Measurements from ENCODE around the gene PLEKHM3.

Gene PLEKHM3

GRCh38 chr2:207897541-207898353 is 127.6 kb downstream of the PLEKHM3 start:
- H3K4me3 ChIP-seq (ENCODE audit: low read length, poor library complexity, severe bottlenecking): no peak overlapping the region
- H4K20me1 ChIP-seq (ENCODE audit: insufficient read depth, low read length, poor library complexity, severe bottlenecking): no peaks in the 10 kb centered on the region
- no peaks in the 10 kb centered on the region for H3K27me3 ChIP-seq (ENCODE audit: insufficient read depth, low read length, poor library complexity, severe bottlenecking)
- H3K79me2 ChIP-seq (ENCODE audit: insufficient read depth, low read length): no peaks in the 10 kb centered on the region
- no peaks in the 10 kb centered on the region; the same call in 1 of the 2 replicates for H3K36me3 ChIP-seq (ENCODE audit: insufficient read depth, low read length)
- no peak for TF ChIP-seq CTCF (conservative IDR thresholded peaks at IDR 0.05; ENCODE audit: low read length)
- no peak for TF ChIP-seq EZH2phosphoT487 (IDR thresholded peaks at IDR 0.05; ENCODE audit: borderline replicate concordance)
- no peak overlapping the region for H3K9ac ChIP-seq (ENCODE audit: low read depth, low read length, poor library complexity, severe bottlenecking)
- no peaks in the 10 kb centered on the region for H3K9me3 ChIP-seq (ENCODE audit: insufficient read depth, low read depth, low read length)
- H3K4me2 ChIP-seq (ENCODE audit: low read depth, low read length, poor library complexity, severe bottlenecking): no peak overlapping the region
- H3K4me1 ChIP-seq (ENCODE audit: insufficient read depth, low read length, poor library complexity, severe bottlenecking): no peaks in the 10 kb centered on the region
- H2AFZ ChIP-seq (ENCODE audit: low read length): no peak overlapping the region
- no peaks in the 10 kb centered on the region for H3F3A ChIP-seq (ENCODE audit: low read depth)
- H3K9me2 ChIP-seq (replicated peaks; ENCODE audit: low read depth, low read length): no peaks in the 10 kb centered on the region

- Histone ChIP-seq H4K20me1 (ENCODE audit: insufficient read depth, low read length, poor library complexity, severe bottlenecking) (no peaks in the 10 kb centered on the region), H3K4me2 (ENCODE audit: low read depth, low read length, poor library complexity, severe bottlenecking) (no peak overlapping the region), H3K4me3 (ENCODE audit: low read length, poor library complexity, severe bottlenecking) (no peak overlapping the region), H3F3A (ENCODE audit: low read depth) (no peaks in the 10 kb centered on the region), H3K9ac (ENCODE audit: low read depth, low read length, poor library complexity, severe bottlenecking) (no peak overlapping the region), H3K4me1 (ENCODE audit: insufficient read depth, low read length, poor library complexity, severe bottlenecking) (no peaks in the 10 kb centered on the region), H3K36me3 (ENCODE audit: insufficient read depth, low read length) (no peaks in the 10 kb centered on the region; the same call in 1 of the 2 replicates), H3K9me3 (ENCODE audit: insufficient read depth, low read depth, low read length) (no peaks in the 10 kb centered on the region), H3K79me2 (ENCODE audit: insufficient read depth, low read length) (no peaks in the 10 kb centered on the region), H3K9me2 (replicated peaks; ENCODE audit: low read depth, low read length) (no peaks in the 10 kb centered on the region), H3K27me3 (ENCODE audit: insufficient read depth, low read length, poor library complexity, severe bottlenecking) (no peaks in the 10 kb centered on the region), H2AFZ (ENCODE audit: low read length) (no peak overlapping the region)
- TF ChIP-seq EZH2phosphoT487 (IDR thresholded peaks at IDR 0.05; ENCODE audit: borderline replicate concordance) (no peak), CTCF (conservative IDR thresholded peaks at IDR 0.05; ENCODE audit: low read length) (no peak)
These were observed 128.6 kb downstream of the PLEKHM3 start for GRCh38 chr2:207896525-207897285.

GRCh38 chr2:207895274-207895860 is 130.0 kb downstream of the PLEKHM3 start:
- TF ChIP-seq CTCF (conservative IDR thresholded peaks at IDR 0.05; ENCODE audit: low read length): no peak
- no peak for TF ChIP-seq EZH2phosphoT487 (IDR thresholded peaks at IDR 0.05; ENCODE audit: borderline replicate concordance)
- H2AFZ ChIP-seq (ENCODE audit: low read length): no peak overlapping the region
- H3K9me3 ChIP-seq (ENCODE audit: insufficient read depth, low read depth, low read length): no peaks in the 10 kb centered on the region
- H3K4me1 ChIP-seq (ENCODE audit: insufficient read depth, low read length, poor library complexity, severe bottlenecking): no peaks in the 10 kb centered on the region
- H3K9ac ChIP-seq (ENCODE audit: low read depth, low read length, poor library complexity, severe bottlenecking): no peak overlapping the region
- H3K27me3 ChIP-seq (ENCODE audit: insufficient read depth, low read length, poor library complexity, severe bottlenecking): no peaks in the 10 kb centered on the region
- H3F3A ChIP-seq (ENCODE audit: low read depth): no peaks in the 10 kb centered on the region
- H3K4me2 ChIP-seq (ENCODE audit: low read depth, low read length, poor library complexity, severe bottlenecking): no peak overlapping the region
- H3K9me2 ChIP-seq (replicated peaks; ENCODE audit: low read depth, low read length): no peaks in the 10 kb centered on the region
- H3K4me3 ChIP-seq (ENCODE audit: low read length, poor library complexity, severe bottlenecking): no peak overlapping the region
- H4K20me1 ChIP-seq (ENCODE audit: insufficient read depth, low read length, poor library complexity, severe bottlenecking): no peaks in the 10 kb centered on the region
- no peaks in the 10 kb centered on the region for H3K36me3 ChIP-seq (ENCODE audit: insufficient read depth, low read length)
- H3K79me2 ChIP-seq (ENCODE audit: insufficient read depth, low read length): no peaks in the 10 kb centered on the region
